PFSK-1 (cell line): Measurements from ENCODE around the gene PTGDR2.

Experiments used
- POLR2AphosphoS5 ChIP-seq: IDR thresholded peaks from 2 replicates; pipeline ENCODE4 v1.6.1; 2012; ENCODE audit warnings: low read depth, mild to moderate bottlenecking, control low read depth, low read length, moderate library complexity
- TAF1 ChIP-seq: IDR thresholded peaks from 2 replicates; pipeline ENCODE4 v1.6.1; 2012; ENCODE audit warnings: low read length, control low read depth, borderline replicate concordance; ENCODE audit not compliant: insufficient read depth

DNA sequence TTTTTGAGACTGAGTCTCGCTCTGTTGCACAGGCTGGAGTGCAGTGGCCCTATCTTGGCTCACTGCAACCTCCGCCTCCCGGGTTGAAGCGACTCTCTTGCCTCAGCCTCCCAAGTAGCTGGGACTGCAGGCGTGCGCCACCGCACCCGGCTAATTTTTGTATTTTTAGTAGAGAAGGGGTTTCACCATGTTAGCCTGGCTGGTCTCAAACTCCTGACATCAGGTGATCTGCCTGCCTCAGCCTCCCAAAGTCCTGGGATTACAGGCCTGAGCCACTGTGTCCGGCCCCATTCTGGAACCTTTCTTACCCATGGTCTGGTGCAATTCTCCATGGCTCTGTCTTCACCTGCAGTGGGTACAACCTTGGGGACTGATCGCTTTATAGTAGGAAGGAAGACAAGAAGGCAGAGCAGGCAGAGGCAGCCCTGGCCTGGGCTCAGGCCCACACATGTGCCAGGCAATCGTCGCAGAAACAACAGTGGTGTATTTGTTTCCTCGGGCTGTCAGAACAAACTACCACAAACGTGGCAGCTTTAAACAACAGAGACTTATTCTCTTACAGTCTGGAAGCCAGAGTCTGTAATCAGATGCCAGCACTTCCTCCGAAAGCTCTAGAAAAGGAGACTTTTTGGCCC, 4.0 kb upstream of the PTGDR2 start:
- TF ChIP-seq POLR2AphosphoS5 (no peak), TAF1 (no peak)
